NCI-H1105 (cell line): Measurements from ENCODE around the gene ACSL6.

Experiments
- DNase-seq: peaks from one replicate; lab custom pipeline; 2025; lab: John Stamatoyannopoulos, UW

ACSL6 gene

GRCh38 chr5:131979816-131980215, 31.6 kb downstream of the ACSL6 start:
- no peak for DNase-seq

GRCh38 chr5:131977212-131977604, 34.2 kb downstream of the ACSL6 start:
- DNase-seq = no peak

- no peak for DNase-seq
Measured at GRCh38 chr5:131976414-131977211, 34.8 kb downstream of the ACSL6 start.

- DNase-seq = no peak
Measured at GRCh38 chr5:131974956-131975726, 36.3 kb downstream of the ACSL6 start.

- DNase-seq = no peak
Measured at GRCh38 chr5:131974622-131974955, 36.9 kb downstream of the ACSL6 start.

GRCh38 chr5:131974016-131974415, 37.4 kb downstream of the ACSL6 start:
- DNase-seq = no peak

- no peak for DNase-seq
Measured at GRCh38 chr5:131973089-131973712, 38.3 kb downstream of the ACSL6 start.

GRCh38 chr5:131968396-131968954, 43.0 kb downstream of the ACSL6 start:
- DNase-seq = no peak

- DNase-seq = no peak
Measured at GRCh38 chr5:131966551-131966950, 44.9 kb downstream of the ACSL6 start.

GRCh38 chr5:131965826-131966415, 45.5 kb downstream of the ACSL6 start:
- no peak for DNase-seq

GRCh38 chr5:131959906-131960305, 51.6 kb downstream of the ACSL6 start:
- DNase-seq = no peak

GRCh38 chr5:131959136-131959535, 52.3 kb downstream of the ACSL6 start:
- DNase-seq = no peak

GRCh38 chr5:131957721-131958441, 53.6 kb downstream of the ACSL6 start:
- DNase-seq = no peak

- no peak for DNase-seq
Measured at GRCh38 chr5:131953969-131954368, 57.5 kb downstream of the ACSL6 start.

GRCh38 chr5:131952301-131952857, 59.1 kb downstream of the ACSL6 start:
- no peak for DNase-seq

- DNase-seq = no peak
Measured at GRCh38 chr5:131950706-131951105, 60.8 kb downstream of the ACSL6 start.

GRCh38 chr5:131947445-131947844, 64.0 kb downstream of the ACSL6 start:
- DNase-seq = no peak

GRCh38 chr5:131945551-131946168, 65.8 kb downstream of the ACSL6 start, which contains the start of gene MEIKIN:
Gene MEIKIN (minus strand): TSS chr5:131945663. CDS start chr5:131945505, 158 bp downstream.
- no peak for DNase-seq

- no peak for DNase-seq
Measured at GRCh38 chr5:131944702-131945550, 66.5 kb downstream of the ACSL6 start.

- no peak for DNase-seq
Measured at GRCh38 chr5:131943916-131944315, 67.5 kb downstream of the ACSL6 start.
